CD4-positive, alpha-beta T cell treated with Interleukin-15 for 4 hours (primary cell): ENCODE results near the gene ZNF444.
"Not testable (repeated sequence)": the region's sequence is repeated elsewhere in the genome, so short reads cannot be mapped to it uniquely, and the experiment has no call there.

ENCODE experiments used
- DNase-seq: peaks from one replicate; pipeline ENCODE4 v3.0.0-alpha.2; 2020; ENCODE audit warnings: low spot score

Gene ZNF444

GRCh38 chr19:56140583-56141416 lies at the start of gene ZNF444:
TSS of gene ZNF444 (plus strand) at chr19:56141287. CDS start at chr19:56146912, 5,625 bp downstream.
- peak; percentile 100 for DNase-seq

DNA sequence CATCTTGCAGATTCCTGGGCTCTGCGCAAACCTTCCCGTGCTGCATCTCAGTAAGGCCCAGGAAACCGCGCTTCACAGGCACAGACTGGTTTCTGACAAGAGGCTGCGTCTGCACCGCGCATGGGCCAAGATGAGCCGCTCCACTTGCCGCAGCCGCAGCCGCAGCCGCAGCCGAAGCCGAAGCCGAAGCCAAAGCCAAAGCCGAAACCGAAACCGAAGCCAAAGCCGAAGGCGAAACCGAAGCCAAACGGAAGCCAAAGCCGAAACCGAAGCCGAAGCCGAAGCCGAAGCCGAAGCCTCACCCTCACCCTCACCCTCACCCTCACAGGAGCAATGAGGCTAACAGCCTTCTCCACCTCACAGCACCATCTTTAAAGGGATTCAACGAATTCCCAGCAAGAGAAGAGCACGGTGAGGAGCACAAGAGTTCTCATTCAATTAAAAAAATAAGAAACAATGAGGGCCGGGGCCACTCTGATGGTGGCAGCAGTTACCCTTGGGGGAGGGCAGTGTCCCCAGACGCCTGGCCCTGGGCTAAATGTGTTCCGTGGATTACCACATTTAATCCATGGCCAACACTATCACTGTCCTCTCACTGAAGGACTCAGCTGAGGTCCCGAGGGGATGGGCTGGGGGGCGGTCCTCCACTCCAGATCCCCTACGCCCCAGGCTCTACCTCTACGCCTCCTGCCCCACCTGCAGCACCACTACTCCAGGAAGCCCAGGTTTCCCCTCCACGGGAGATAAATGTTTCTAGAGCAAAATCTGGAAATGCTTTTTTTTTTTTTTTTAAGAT lies 49.1 kb upstream of the ZNF444 start:
- peak; percentile 14 for DNase-seq

DNA sequence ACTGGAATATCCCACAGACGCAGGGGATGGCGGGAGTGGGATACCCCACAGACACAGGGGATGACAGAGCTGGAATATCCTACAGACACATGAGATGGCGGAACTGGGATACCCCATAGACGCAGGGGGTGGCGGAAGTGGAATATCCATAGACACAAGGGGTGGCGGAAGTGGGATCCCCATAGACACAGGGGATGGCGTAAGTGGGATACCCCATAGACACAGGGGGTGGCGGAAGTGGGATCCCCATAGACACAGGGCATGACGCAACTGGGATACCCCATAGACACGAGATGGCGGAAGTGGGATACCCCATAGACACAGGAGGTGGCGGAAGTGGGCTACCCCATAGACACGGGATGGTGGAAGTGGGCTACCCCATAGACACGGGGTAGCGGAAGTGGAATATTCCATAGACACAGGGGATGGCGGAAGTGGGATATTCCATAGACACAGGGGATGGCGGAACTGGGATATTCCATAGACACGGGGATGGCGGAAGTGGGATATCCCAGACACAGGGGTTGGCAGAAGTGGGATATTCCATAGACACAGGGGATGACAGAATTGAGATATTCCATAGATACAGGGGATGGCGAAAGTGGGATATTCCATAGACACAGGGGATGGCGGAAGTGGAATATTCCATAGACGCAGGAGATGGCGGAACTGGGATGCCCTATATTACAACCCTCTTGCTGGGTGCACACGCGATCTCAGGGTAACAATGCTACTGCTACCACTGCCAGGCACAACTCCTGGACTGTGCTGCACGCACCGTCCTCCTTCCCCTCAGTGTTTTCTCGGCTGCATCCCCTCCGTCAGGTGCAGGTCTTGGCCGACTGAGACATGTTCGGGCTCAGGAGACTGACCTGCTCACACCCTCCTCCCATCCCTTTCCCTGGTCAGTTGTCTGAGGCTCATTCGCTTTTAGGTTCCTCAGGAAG lies 48.1 kb upstream of the ZNF444 start:
- DNase-seq: no peak

DNA sequence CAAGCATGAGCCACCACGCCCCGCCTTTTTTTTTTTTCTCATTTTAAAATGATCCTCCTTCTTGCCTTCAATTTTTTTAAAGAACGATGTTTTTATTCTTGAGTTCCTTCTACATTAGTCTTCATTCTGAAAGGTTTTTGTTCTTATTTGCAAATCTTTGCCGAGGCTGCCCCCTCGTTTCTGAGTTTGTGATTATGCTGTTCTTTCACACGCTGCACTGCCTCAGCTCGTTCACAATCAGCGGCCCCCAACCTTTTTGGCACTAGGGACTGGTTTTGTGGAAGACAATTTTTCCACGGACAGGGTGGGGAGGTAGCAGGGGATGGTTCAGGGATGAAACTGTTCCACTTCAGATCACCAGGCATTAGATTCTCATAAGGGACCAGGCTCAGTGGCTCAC lies 46.6 kb upstream of the ZNF444 start:
- DNase-seq: no peak

- DNase-seq: no peak
These were observed 44.4 kb upstream of the ZNF444 start for GRCh38 chr19:56096665-56097064.

DNA sequence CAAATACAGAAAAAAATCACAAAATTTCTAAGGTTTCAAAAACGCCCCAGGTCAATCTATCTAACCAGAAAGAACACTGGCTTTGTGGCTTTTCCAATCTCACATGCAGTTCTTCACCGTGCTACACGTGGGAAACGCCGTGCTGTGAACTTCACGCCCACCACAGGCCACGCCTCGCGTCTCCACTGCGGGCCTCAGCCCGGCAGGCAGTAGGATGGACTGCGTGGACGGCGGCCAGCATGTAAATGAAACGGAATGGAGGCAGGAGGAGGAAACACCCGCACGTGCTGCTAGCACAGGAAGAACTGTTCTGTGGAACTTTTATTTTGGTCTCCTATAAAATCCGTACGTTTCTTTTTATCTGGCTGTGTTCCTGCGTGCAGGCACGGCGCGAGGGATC lies 43.8 kb upstream of the ZNF444 start:
- DNase-seq: no peak

- no peak for DNase-seq
These were observed 43.3 kb upstream of the ZNF444 start for GRCh38 chr19:56097776-56098175.

- DNase-seq: not testable (repeated sequence)
These were observed 42.9 kb upstream of the ZNF444 start for GRCh38 chr19:56098237-56098636.

DNA sequence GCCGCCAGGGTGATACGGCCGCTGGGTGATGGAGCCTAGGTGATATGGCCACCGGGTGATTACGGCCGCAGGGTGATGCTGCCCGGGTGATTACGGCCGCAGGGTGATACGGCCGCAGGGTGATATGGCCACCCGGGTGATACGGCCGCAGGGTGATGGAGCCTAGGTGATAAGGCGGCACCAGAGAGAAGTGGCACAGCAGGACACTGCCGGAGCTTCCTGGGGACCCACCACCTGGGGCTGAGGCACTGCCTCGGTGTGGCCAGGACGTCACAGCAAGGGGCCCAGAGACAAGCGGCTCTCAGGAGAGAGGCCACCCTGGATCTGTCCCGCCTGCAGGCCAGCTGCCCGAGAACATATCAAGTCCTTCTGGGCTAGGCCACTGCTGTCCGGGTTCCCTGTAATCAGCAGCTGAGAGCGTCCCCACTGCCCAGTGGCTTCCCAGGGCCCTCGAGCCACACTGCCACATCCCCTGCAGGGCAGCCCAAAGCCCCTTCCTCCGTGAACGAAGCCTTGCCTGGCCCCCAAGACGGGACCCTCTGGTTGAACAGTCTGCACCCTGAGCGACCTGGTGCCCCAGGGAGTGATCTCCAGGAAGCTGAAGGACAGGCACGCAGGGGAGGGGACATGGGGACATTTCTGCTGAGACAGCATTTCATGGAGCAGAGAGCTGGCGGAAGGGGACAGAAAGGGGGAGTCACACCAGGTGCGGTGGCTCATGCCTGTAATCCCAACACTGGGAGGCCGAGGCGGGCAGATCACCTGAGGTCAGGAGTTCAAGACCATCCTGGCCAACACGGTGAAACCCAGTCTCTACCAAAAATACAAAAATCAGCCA lies 42.1 kb upstream of the ZNF444 start:
- no peak for DNase-seq

DNA sequence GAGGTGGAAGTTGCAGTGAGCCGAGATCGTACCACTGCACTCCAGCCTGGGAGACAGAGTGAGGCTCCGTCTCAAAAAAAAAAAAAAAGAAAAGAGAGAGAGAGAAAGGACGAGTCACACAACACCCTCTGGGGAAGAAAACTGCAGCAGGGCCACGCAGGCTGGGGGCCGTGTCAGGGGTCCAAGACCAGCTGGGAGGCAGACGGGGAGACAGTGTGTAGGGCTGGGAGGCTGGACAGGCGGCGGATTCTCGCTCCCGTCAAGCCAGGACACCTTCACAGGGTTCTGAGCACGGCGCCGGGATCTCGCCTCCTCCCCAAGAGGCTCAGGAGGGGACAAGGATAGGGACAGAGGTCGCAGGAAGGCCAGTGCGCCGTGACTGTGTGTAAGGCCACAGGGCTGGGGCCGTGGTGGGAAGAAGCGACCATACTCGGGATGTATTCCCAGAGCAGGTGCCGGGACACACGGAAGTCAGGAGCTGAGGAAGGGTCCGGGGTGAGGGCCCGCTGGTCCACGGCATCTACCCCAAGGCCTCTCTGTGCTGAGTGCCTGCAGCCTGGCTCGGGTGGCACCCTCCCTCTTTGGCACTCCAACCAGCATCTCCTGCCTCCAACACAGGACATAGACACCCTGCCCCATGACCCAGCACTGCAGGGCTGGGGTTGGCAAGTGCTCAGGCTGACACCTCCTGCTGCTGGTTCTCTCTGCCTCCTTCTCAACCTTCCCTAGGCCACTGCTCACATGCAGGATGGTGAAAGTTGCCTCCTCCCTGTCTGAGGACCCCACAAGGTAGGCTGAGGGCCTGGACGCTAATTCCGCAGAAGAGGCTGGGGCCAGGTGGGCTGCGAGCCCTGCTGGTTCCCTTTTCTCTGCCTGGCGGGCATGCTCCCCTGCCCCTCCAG lies 41.2 kb upstream of the ZNF444 start:
- no peak for DNase-seq

DNA sequence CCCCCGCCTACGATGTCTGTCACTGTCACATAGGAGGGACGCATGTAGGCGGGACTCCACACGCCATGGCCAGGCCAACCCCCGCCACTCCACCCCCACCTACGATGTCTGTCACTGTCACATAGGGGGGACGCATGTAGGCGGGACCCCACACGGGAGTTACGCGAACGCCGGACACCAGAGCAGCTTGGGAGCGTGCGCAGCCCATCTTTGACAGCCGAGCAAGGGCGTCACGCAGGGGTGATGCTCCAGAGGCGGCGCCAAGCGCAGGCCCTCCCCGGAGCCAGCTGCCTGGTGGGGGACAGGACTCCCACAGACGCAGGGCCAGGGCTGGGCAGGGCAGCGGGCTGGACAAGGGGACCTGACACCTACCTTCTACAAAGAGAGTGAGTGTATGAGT lies 40.0 kb upstream of the ZNF444 start:
- no peak for DNase-seq

DNA sequence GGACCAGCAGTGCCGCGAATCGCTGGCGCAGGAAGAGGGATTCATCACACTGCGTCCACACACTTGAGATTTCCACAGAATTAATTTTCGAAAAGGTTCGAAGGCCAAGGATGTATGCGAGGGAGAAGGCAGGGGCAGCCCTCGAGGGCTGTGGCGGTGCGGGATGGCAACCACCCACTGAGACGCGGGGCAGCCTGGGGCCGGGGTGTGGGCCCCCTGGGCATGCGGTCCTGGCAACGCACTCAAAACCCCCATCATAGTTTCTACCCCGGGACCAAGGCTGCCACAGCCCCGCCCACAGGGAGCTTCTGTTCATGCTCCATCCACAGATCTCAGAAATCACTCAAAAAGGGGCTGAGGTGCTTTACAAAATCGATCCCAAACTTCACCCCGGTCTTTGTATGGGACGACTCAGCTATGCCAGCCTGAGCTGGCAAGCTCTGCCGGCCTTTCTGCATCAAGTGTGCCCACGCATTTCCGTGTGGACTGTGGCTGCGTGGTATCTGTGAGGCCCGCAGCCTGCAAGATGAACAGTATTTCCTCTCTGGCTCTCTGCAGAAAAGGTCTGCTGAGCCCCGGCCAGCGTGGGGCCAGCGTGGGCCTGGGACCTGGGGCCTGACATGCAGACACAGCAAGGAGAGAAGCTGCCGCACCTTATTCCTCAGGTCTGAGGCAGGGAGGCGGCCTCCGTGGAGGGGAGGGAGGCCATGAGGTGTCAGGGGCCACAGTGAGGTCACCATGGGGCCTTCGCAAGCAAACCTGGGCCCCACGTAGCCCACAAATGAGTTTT lies 39.1 kb upstream of the ZNF444 start:
- no peak for DNase-seq

- no peak for DNase-seq
These were observed 38.0 kb upstream of the ZNF444 start for GRCh38 chr19:56103027-56103614.

DNA sequence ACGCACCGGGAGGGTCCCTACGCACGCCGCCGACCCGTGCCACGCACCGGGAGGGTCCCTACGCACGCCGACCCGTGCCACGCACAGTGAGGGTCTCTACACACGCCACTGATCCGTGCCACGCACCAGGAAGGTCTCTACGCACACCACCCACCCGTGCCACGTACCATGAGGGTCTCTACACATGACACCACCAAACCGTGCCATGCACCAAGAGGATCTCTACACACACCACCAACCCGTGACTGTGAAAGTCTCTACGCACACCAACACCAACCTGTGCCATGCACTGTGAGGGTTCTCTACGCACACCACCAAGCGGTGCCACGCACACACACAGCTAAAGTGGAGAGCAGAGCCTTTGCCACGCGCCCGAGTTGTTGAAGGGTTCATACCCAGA lies 36.7 kb upstream of the ZNF444 start:
- DNase-seq: no peak

- peak; percentile 35 for DNase-seq
These were observed 35.9 kb upstream of the ZNF444 start for GRCh38 chr19:56105090-56105701.

DNA sequence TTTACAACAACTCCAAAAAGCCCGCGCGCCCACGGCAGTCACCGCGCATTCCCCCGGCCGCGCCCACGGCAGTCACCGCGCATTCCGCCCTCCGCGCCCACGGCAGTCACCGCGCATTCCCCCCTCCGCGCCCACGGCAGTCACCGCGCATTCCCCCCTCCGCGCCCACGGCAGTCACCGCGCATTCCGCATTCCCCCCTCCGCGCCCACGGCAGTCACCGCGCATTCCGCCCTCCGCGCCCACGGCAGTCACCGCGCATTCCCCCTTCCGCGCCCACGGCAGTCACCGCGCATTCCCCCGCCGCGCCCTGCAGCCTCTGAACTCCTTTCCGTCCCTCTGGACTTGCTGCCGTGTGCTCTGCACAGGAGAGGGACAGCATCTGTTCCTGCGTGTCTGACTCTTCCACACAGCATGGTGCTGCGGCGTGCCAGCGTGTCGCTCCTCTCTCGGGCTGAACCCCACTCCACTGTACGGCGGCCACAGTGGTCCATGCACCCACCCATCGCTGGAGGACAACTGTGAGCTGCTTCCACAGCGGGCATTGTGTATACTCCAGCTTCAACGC lies 35.2 kb upstream of the ZNF444 start:
- DNase-seq: not testable (repeated sequence)

DNA sequence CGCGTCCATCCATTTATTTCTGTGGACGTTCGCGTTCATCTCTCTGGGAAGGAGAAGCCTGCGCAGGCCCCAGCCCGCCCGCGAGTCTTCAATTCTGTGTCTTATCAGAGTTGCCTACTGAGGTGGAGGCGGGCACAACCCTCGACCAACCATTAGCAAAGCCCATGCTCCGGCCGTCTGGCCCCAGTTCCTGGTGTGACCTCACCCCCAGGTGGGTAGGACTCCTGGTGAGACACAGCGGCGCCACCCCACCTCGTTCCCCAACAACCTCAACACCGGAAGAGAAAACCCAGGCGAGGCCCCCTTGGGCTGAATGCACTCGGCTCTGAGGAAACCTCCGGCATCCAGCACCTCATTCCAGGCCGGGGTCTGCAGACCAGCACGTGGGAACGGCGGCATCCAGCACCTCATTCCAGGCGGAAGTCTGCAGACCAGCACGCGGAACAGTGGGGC lies 34.7 kb upstream of the ZNF444 start:
- DNase-seq: no peak

- no peak for DNase-seq
These were observed 34.1 kb upstream of the ZNF444 start for GRCh38 chr19:56106993-56107392.
